OCI-LY7 (cell line): Measurements from ENCODE around the gene FOXJ3.

Source experiments
- CTCF ChIP-seq: fragments of 200-600 bp; sonication (generic); conservative IDR thresholded peaks from 2 replicates; pipeline ENCODE4 v1.5.1; 2014; ENCODE audit warnings: mild to moderate bottlenecking, antibody characterized with exemption, low read length, moderate library complexity, mixed read lengths
- EZH2phosphoT487 ChIP-seq: fragments of 200-600 bp; sonication (generic); IDR thresholded peaks from 2 replicates; pipeline ENCODE4 v1.6.1; 2018; ENCODE audit warnings: low read depth, borderline replicate concordance, mild to moderate bottlenecking, mixed run types, antibody characterized with exemption, low read length, moderate library complexity, mixed read lengths

GRCh38 chr1:42177541-42177981, 157.5 kb downstream of the FOXJ3 start:
- TF ChIP-seq CTCF = no peak
- no peak for TF ChIP-seq EZH2phosphoT487
